IMR-90 (cell line): ENCODE results near the gene PAIP1. TPM values are rescaled to one million over a fixed set of nuclear protein-coding genes. Genes with fewer than 3 reads are reported as not detected.
A peak's percentile ranks its signal among the peaks of the same experiment; 100 is the strongest.

Experiments used
- ATAC-seq: fragments of 200-7000 bp; cut with Tn5 transposase; 2 replicates; pipeline ENCODE4 v1.9.1; 2020; ENCODE audit warnings: low read depth, mild to moderate bottlenecking, moderate library complexity
- BruUV-seq: library from RNA; stranded (reverse); fragments of 400-500 nt; replicated peaks from 2 replicates; lab custom pipeline; 2021; lab: Mats Ljungman, UMichigan
- CTCF ChIA-PET: fragments of 300-600 bp; formaldehyde crosslinking; extraction: SDS; loops from one replicate; lab custom pipeline; 2021; ENCODE audit warnings: antibody characterized with exemption; lab: Yijun Ruan, JAX
- POLR2A ChIA-PET: fragments of 300-600 bp; sonication (Branson Sonifier 250); formaldehyde crosslinking; loops from one replicate; lab custom pipeline; 2022; ENCODE audit warnings: antibody characterized with exemption; ENCODE audit not compliant: unreplicated experiment; lab: Charles Lee
- DNase-seq: peaks from one replicate; pipeline ENCODE4 v3.0.0; 2013
- H2AFZ ChIP-seq: replicated peaks from 2 replicates; pipeline ENCODE3; 2013; ENCODE audit warnings: low read length, mild to moderate bottlenecking; ENCODE audit not compliant: poor library complexity
- H2AK5ac ChIP-seq: 2 replicates; pipeline ENCODE4 v1.6.1; 2013; ENCODE audit warnings: low read depth, low read length, inconsistent platforms
- H2AK9ac ChIP-seq: replicated peaks from 2 replicates; pipeline ENCODE3; 2013; ENCODE audit warnings: mild to moderate bottlenecking, low read depth, low read length, moderate library complexity; ENCODE audit not compliant: poor library complexity
- H2BK120ac ChIP-seq: 2 replicates; pipeline ENCODE4 v1.6.1; 2013; ENCODE audit warnings: low read depth, low read length, inconsistent platforms
- H2BK15ac ChIP-seq: 3 replicates; pipeline ENCODE4 v1.6.1; 2013; ENCODE audit warnings: low read depth, low read length, inconsistent platforms
- H2BK20ac ChIP-seq: 2 replicates; pipeline ENCODE4 v1.6.1; 2013; ENCODE audit warnings: low read depth, mild to moderate bottlenecking, inconsistent platforms, low read length, moderate library complexity
- H2BK5ac ChIP-seq: 2 replicates; pipeline ENCODE4 v1.6.1; 2013; ENCODE audit warnings: mild to moderate bottlenecking, low read depth, low read length, inconsistent platforms; ENCODE audit not compliant: poor library complexity, severe bottlenecking
- H3K14ac ChIP-seq: replicated peaks from 2 replicates; pipeline ENCODE4 v1.6.1; 2013; ENCODE audit warnings: low read depth, low read length, inconsistent platforms
- H3K18ac ChIP-seq: 2 replicates; pipeline ENCODE4 v1.6.1; 2013; ENCODE audit warnings: low read depth, low read length, control low read depth
- H3K23ac ChIP-seq: 2 replicates; pipeline ENCODE4 v1.6.1; 2013; ENCODE audit warnings: low read depth, low read length, inconsistent platforms
- H3K27ac ChIP-seq: 2 replicates; pipeline ENCODE4 v1.5.1; 2013; ENCODE audit warnings: mild to moderate bottlenecking, control low read depth, low read length; ENCODE audit not compliant: insufficient read depth
- H3K27me3 ChIP-seq: 2 replicates; pipeline ENCODE4 v1.6.1; 2013; ENCODE audit warnings: low read length; ENCODE audit not compliant: control insufficient read depth, insufficient read depth
- H3K36me3 ChIP-seq: 2 replicates; pipeline ENCODE4 v1.6.1; 2013; ENCODE audit warnings: low read length, mixed read lengths; ENCODE audit not compliant: control insufficient read depth, insufficient read depth
- H3K4ac ChIP-seq: 2 replicates; pipeline ENCODE4 v1.6.1; 2013; ENCODE audit warnings: low read depth, low read length, inconsistent platforms
- H3K4me1 ChIP-seq: 2 replicates; pipeline ENCODE4 v1.6.1; 2013; ENCODE audit warnings: low read length, mixed read lengths; ENCODE audit not compliant: control insufficient read depth, insufficient read depth
- H3K4me2 ChIP-seq: 2 replicates; pipeline ENCODE4 v1.6.1; 2013; ENCODE audit warnings: low read depth, mild to moderate bottlenecking, control low read depth, low read length, moderate library complexity
- H3K4me3 ChIP-seq: 2 replicates; pipeline ENCODE4 v1.5.1; 2013; ENCODE audit warnings: low read depth, mild to moderate bottlenecking, control low read depth, low read length, moderate library complexity; ENCODE audit not compliant: insufficient read depth
- H3K56ac ChIP-seq: 2 replicates; pipeline ENCODE4 v1.6.1; 2013; ENCODE audit warnings: low read length, inconsistent platforms; ENCODE audit not compliant: insufficient read depth; ENCODE audit errors: extremely low read depth
- H3K79me1 ChIP-seq, 2 experiments: 2 replicates each; pipeline ENCODE4 v1.6.1; 2013; ENCODE audit warnings: low read length in 2 of 2, inconsistent platforms in 1 of 2, low read depth in 1 of 2
- H3K9ac ChIP-seq: 2 replicates; pipeline ENCODE4 v1.6.1; 2013; ENCODE audit warnings: low read depth, low read length, control low read depth
- H3K9me1 ChIP-seq: 2 replicates; pipeline ENCODE4 v1.6.1; 2013; ENCODE audit warnings: low read length, inconsistent platforms; ENCODE audit not compliant: insufficient read depth
- H3K9me3 ChIP-seq: 2 replicates; pipeline ENCODE4 v1.6.1; 2013; ENCODE audit warnings: low read length; ENCODE audit not compliant: control insufficient read depth, insufficient read depth
- H4K20me1 ChIP-seq: 2 replicates; pipeline ENCODE4 v1.6.1; 2013; ENCODE audit warnings: low read length, inconsistent platforms; ENCODE audit not compliant: insufficient read depth
- H4K5ac ChIP-seq: 2 replicates; pipeline ENCODE4 v1.6.1; 2013; ENCODE audit warnings: mild to moderate bottlenecking, low read depth, low read length, control low read depth
- H4K8ac ChIP-seq, 2 experiments: 2 replicates each; pipeline ENCODE4 v1.6.1; 2013; ENCODE audit warnings: low read depth in 2 of 2, low read length in 2 of 2, control low read depth in 1 of 2, inconsistent platforms in 1 of 2
- H4K91ac ChIP-seq: 2 replicates; pipeline ENCODE4 v1.6.1; 2013; ENCODE audit warnings: low read depth, low read length, inconsistent platforms; ENCODE audit not compliant: insufficient read depth
- BHLHE40 ChIP-seq: fragments of 150-350 bp; IDR thresholded peaks from 2 replicates; pipeline ENCODE4 v1.6.1; 2016; ENCODE audit warnings: mild to moderate bottlenecking, low read depth, low read length
- CEBPB ChIP-seq: IDR thresholded peaks from 2 replicates; pipeline ENCODE4 v1.6.1; 2012; ENCODE audit warnings: low read depth, low read length, improper control_type of control experiment
- CHD1 ChIP-seq: IDR thresholded peaks from 2 replicates; pipeline ENCODE4 v1.6.1; 2012; ENCODE audit warnings: low read depth, low read length, improper control_type of control experiment
- CTCF ChIP-seq: conservative IDR thresholded peaks from 2 replicates; pipeline ENCODE4 v1.5.1; 2012; ENCODE audit warnings: mild to moderate bottlenecking, low read depth, low read length, improper control_type of control experiment
- FOS ChIP-seq: fragments of 150-350 bp; IDR thresholded peaks from 2 replicates; pipeline ENCODE4 v1.6.1; 2016; ENCODE audit warnings: low read depth, low read length
- MAFK ChIP-seq: IDR thresholded peaks from 2 replicates; pipeline ENCODE4 v1.6.1; 2012; ENCODE audit warnings: low read depth, low read length, improper control_type of control experiment
- MAZ ChIP-seq: IDR thresholded peaks from 2 replicates; pipeline ENCODE4 v1.6.1; 2012; ENCODE audit warnings: low read depth, mild to moderate bottlenecking, low read length, improper control_type of control experiment, moderate library complexity, borderline replicate concordance
- MXI1 ChIP-seq: IDR thresholded peaks from 2 replicates; pipeline ENCODE4 v1.6.1; 2012; ENCODE audit warnings: low read depth, mild to moderate bottlenecking, low read length, moderate library complexity, borderline replicate concordance
- RCOR1 ChIP-seq: IDR thresholded peaks from 2 replicates; pipeline ENCODE4 v1.6.1; 2012; ENCODE audit warnings: mild to moderate bottlenecking, low read length, improper control_type of control experiment; ENCODE audit not compliant: insufficient replicate concordance
- RFX5 ChIP-seq: IDR thresholded peaks from 2 replicates; pipeline ENCODE4 v1.8.0; 2012; ENCODE audit warnings: low read depth, mild to moderate bottlenecking, low read length, moderate library complexity
- WGBS, 2 experiments: methylation state at CpG; one replicate each; pipeline versions ENCODE4 v1.1.5 to v1.1.7; 2013; ENCODE audit warnings: missing lambda C conversion rate in 2 of 2; ENCODE audit not compliant: insufficient read length in 1 of 2; ENCODE audit errors: extremely low coverage in 2 of 2; 5-methylcytosine and 5-hydroxymethylcytosine counted together
- dilution Hi-C: fragments of 300-500 bp; cut with HindIII; formaldehyde crosslinking; loops from one replicate; pipeline ENCODE4 v1.14.3; 2018; ENCODE audit warnings: low sequenced_read_pairs; ENCODE audit not compliant: unreplicated experiment
- in situ Hi-C: fragments of 300-500 bp; cut with MboI; formaldehyde crosslinking; loops from 3 replicates; pipeline ENCODE4 v1.14.3; 2019; ENCODE audit warnings: low sequenced_read_pairs, inconsistent platforms, mixed read lengths
- intact Hi-C: fragments of 100-400 bp; cut with micrococcal nuclease; formaldehyde crosslinking; loops from 2 replicates; pipeline ENCODE4 v1.10.0; 2022
- polyA plus RNA-seq, 3 experiments: library from polyadenylated mRNA; depleted of rRNA; stranded (reverse); fragments of >200 nt; gene quantifications; 2 replicates each; pipeline ENCODE4 v1.2.3, GENCODE V29; 2012; ENCODE audit warnings: low replicate concordance in 1 of 3
- total RNA-seq: library from RNA; depleted of rRNA; stranded (reverse); fragments of >200 nt; gene quantifications from 2 replicates; pipeline ENCODE4 v1.2.3, GENCODE V29; 2012
- TF ChIP-seq, protein P1 (sequence below): fragments of 150-350 bp; IDR thresholded peaks from 2 replicates; pipeline ENCODE4 v1.6.1; 2017; ENCODE audit warnings: mild to moderate bottlenecking, antibody characterized with exemption, low read length, low read depth
- TF ChIP-seq, protein P2 (sequence below): fragments of 150-350 bp; IDR thresholded peaks from 2 replicates; pipeline ENCODE4 v1.6.1; 2016; ENCODE audit warnings: low read depth, mild to moderate bottlenecking, low read length, moderate library complexity, borderline replicate concordance

The PAIP1 gene
- total and polyA plus RNA-seq, 2 of the 4 experiments (the other 2 are of a cell fraction) = 59.1 to 123 TPM

GRCh38 chr5:43515678-43516048, 41.2 kb downstream of the PAIP1 start:
- H3K4me1 ChIP-seq = no peaks in the 10 kb centered on the region
- TF ChIP-seq, protein P1, sequence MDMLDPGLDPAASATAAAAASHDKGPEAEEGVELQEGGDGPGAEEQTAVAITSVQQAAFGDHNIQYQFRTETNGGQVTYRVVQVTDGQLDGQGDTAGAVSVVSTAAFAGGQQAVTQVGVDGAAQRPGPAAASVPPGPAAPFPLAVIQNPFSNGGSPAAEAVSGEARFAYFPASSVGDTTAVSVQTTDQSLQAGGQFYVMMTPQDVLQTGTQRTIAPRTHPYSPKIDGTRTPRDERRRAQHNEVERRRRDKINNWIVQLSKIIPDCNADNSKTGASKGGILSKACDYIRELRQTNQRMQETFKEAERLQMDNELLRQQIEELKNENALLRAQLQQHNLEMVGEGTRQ = no peak
- TF ChIP-seq MXI1 = no peak
- no peak for TF ChIP-seq CTCF
- no peak for TF ChIP-seq RFX5
- no peak for TF ChIP-seq CEBPB
- no peak for TF ChIP-seq MAZ
- no peak for TF ChIP-seq FOS
- no peak for TF ChIP-seq CHD1
- no peak for TF ChIP-seq MAFK
- TF ChIP-seq RCOR1 = no peak
- TF ChIP-seq, protein P2, sequence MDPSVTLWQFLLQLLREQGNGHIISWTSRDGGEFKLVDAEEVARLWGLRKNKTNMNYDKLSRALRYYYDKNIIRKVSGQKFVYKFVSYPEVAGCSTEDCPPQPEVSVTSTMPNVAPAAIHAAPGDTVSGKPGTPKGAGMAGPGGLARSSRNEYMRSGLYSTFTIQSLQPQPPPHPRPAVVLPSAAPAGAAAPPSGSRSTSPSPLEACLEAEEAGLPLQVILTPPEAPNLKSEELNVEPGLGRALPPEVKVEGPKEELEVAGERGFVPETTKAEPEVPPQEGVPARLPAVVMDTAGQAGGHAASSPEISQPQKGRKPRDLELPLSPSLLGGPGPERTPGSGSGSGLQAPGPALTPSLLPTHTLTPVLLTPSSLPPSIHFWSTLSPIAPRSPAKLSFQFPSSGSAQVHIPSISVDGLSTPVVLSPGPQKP = no peak
- TF ChIP-seq BHLHE40 = no peak
- H4K8ac ChIP-seq = peak overlapping the region; percentile 86 to 99
- ChIA-PET POLR2A (no interaction called here), CTCF (no interaction called here)
- peak overlapping the region; percentile 49; the same call in 1 of the 2 replicates for H4K91ac ChIP-seq
- no peak overlapping the region for H2BK20ac ChIP-seq
- peak overlapping the region; percentile 58; the same call in 1 of the 2 replicates for H3K27ac ChIP-seq
- H2BK120ac ChIP-seq = no peak overlapping the region
- H3K36me3 ChIP-seq = no peaks in the 10 kb centered on the region
- H2BK5ac ChIP-seq = peak overlapping the region; percentile 96
- H2AFZ ChIP-seq = no peak overlapping the region
- H2AK9ac ChIP-seq = no peak overlapping the region
- peak overlapping the region; percentile 97 for H3K14ac ChIP-seq
- H3K9ac ChIP-seq = peak overlapping the region; percentile 85
- dilution Hi-C loops (no loop called here), intact Hi-C loops (loop anchor here (2.0 kb wide), 1 partner anchor 31 kb away; no protein-coding TSS in a partner anchor), in situ Hi-C loops (no loop called here)
- DNase-seq = no peak
- peak overlapping the region; percentile 96; the same call in 1 of the 2 replicates for H3K23ac ChIP-seq
- peak overlapping the region; percentile 95 for H4K5ac ChIP-seq
- peak overlapping the region; percentile 67 for H3K4me3 ChIP-seq
- no TSS peak for BruUV-seq
- no peak overlapping the region for H2BK15ac ChIP-seq
- no peaks in the 10 kb centered on the region for H3K9me1 ChIP-seq
- H3K4ac ChIP-seq = peak overlapping the region; percentile 68; the same call in 1 of the 2 replicates
- no peaks in the 10 kb centered on the region; the same call in 1 of the 2 replicates for H4K20me1 ChIP-seq
- no peaks in the 10 kb centered on the region for H3K27me3 ChIP-seq
- peak overlapping the region; percentile 65; the same call in 1 of the 2 replicates for H3K56ac ChIP-seq
- H3K9me3 ChIP-seq = no peaks in the 10 kb centered on the region
- H2AK5ac ChIP-seq = no peak overlapping the region; the same call in 1 of the 2 replicates
- H3K79me1 ChIP-seq = peaks cover 12 to 20% of the 10 kb centered on the region in 2 experiments
- H3K18ac ChIP-seq = peak overlapping the region; percentile 66; the same call in 1 of the 2 replicates
- ATAC-seq = peak; percentile 15; the same call in 1 of the 2 replicates
- no CpG with 5 or more reads among the region's 1 CpG for WGBS, 2 experiments
- H3K4me2 ChIP-seq = peak overlapping the region; percentile 91
